ENCODE measurements around the gene SNAPIN. TPM values are rescaled to one million over a fixed set of nuclear protein-coding genes. Genes with fewer than 3 reads are reported as not detected.
"Not testable (repeated sequence)": the region's sequence is repeated elsewhere in the genome, so short reads cannot be mapped to it uniquely, and the experiment has no call there.

The SNAPIN gene
- total RNA-seq, 4 donors from 2014 or later, result 64.0 to 127 (median 90.0) TPM

- Histone ChIP-seq H3K4me1 (peaks cover 70 to 75% of the 10 kb centered on the region in 2 donors), H3K4me3 (peak overlapping the region; percentile 68 to 99 (median 94)), H3K27me3 (no peaks in the 10 kb centered on the region), H3K9me3 (no peaks in the 10 kb centered on the region), H3K27ac (peak overlapping the region; percentile 95 to 100 (median 100)), H3K36me3 (peaks cover 0 to 36% of the 10 kb centered on the region in 2 donors)
- intact Hi-C loops (cut with DNase I; ENCODE audit: low total_unique reads) (loop anchor here (10.0 kb wide), 2 partner anchors 789 to 1801 kb away; partner anchors contain the start of genes C2CD4D and RORC), in situ Hi-C loops (cut with MboI; ENCODE audit: low sequenced_read_pairs in 4 of 4) (no loop called here)
- DNase-seq (no peak), ATAC-seq (no peak)
- TF ChIP-seq CTCF (IDR thresholded peaks at IDR 0.05 in 4 of 5, conservative IDR thresholded peaks at IDR 0.05 in 1 of 5), result no peak
- no peak for TF ChIP-seq POLR2A (IDR thresholded peaks at IDR 0.05)
Measured at GRCh38 chr1:153635872-153636271, 22.6 kb upstream of the SNAPIN start.

DNA sequence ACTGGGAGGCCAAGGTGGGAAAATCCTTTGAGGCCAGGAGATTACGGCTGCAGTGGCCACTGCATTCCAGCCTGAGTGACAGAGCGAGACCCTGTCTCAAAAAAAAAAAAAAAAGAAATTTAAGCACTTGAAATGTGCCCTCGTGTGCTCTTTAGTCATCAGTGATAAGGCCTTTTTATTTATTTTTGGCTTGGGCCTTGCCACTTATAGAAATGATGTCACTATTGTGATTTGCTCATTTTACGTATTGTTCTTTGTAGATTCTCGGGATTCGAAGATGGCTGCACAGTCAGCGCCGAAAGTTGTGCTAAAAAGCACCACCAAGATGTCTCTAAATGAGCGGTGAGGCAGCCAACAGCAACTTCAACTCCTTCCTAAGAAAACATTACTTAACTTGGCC lies 22.2 kb upstream of the SNAPIN start:
- Histone ChIP-seq H3K4me3 (peak overlapping the region in 3 of 4 donors; percentile 68 to 98 (median 90)), H3K36me3 (peaks cover 0 to 41% of the 10 kb centered on the region in 2 donors), H3K9me3 (no peaks in the 10 kb centered on the region), H3K27ac (peak overlapping the region; percentile 95 to 100 (median 100)), H3K4me1 (peaks cover 74 to 75% of the 10 kb centered on the region in 2 donors), H3K27me3 (no peaks in the 10 kb centered on the region)
- in situ Hi-C loops (cut with MboI; ENCODE audit: low sequenced_read_pairs in 4 of 4) (no loop called here), intact Hi-C loops (cut with DNase I; ENCODE audit: low total_unique reads) (loop anchor here (10.0 kb wide), 2 partner anchors 788 to 1802 kb away; partner anchors contain the start of genes C2CD4D and RORC)
- peak in 1 of 2 donors; percentile 18 for DNase-seq
- TF ChIP-seq CTCF (IDR thresholded peaks at IDR 0.05 in 4 of 5, conservative IDR thresholded peaks at IDR 0.05 in 1 of 5), result no peak
- TF ChIP-seq POLR2A (IDR thresholded peaks at IDR 0.05), result no peak
- no peak for ATAC-seq

- DNase-seq (no peak), ATAC-seq (no peak)
- Histone ChIP-seq H3K4me1 (peaks cover 80 to 85% of the 10 kb centered on the region in 2 donors), H3K36me3 (peaks cover 0 to 60% of the 10 kb centered on the region in 2 donors), H3K4me3 (peak overlapping the region in 1 of 4 donors; percentile 42), H3K27me3 (no peaks in the 10 kb centered on the region), H3K9me3 (no peaks in the 10 kb centered on the region), H3K27ac (peak overlapping the region; percentile 95 to 100 (median 100))
- intact Hi-C loops (cut with DNase I; ENCODE audit: low total_unique reads) (loop anchor here (10.0 kb wide), 2 partner anchors 787 to 1803 kb away; partner anchors contain the start of genes C2CD4D and RORC), in situ Hi-C loops (cut with MboI; ENCODE audit: low sequenced_read_pairs in 4 of 4) (no loop called here)
- TF ChIP-seq POLR2A (IDR thresholded peaks at IDR 0.05) (no peak), CTCF (IDR thresholded peaks at IDR 0.05 in 4 of 5, conservative IDR thresholded peaks at IDR 0.05 in 1 of 5) (no peak)
Measured at GRCh38 chr1:153638261-153638660, 20.2 kb upstream of the SNAPIN start.

GRCh38 chr1:153639280-153639679 lies 19.2 kb upstream of the SNAPIN start:
- Histone ChIP-seq H3K36me3 (peaks cover 0 to 68% of the 10 kb centered on the region in 2 donors), H3K27me3 (no peaks in the 10 kb centered on the region), H3K9me3 (no peaks in the 10 kb centered on the region), H3K4me3 (peak overlapping the region in 2 of 4 donors; percentile 4 to 8), H3K4me1 (peaks cover 86 to 92% of the 10 kb centered on the region in 2 donors), H3K27ac (peak overlapping the region; percentile 95 to 100 (median 100))
- peak; percentile 83 to 93 for ATAC-seq
- in situ Hi-C loops (cut with MboI; ENCODE audit: low sequenced_read_pairs in 4 of 4) (no loop called here), intact Hi-C loops (cut with DNase I; ENCODE audit: low total_unique reads) (loop anchor here (10.0 kb wide), 2 partner anchors 786 to 1804 kb away; partner anchors contain the start of genes C2CD4D and RORC)
- TF ChIP-seq CTCF (IDR thresholded peaks at IDR 0.05 in 4 of 5, conservative IDR thresholded peaks at IDR 0.05 in 1 of 5) (no peak), POLR2A (IDR thresholded peaks at IDR 0.05) (peak; percentile 34 to 63)
- DNase-seq, result peak; percentile 61 to 81

GRCh38 chr1:153640213-153640612 lies 18.3 kb upstream of the SNAPIN start:
- in situ Hi-C loops (cut with MboI; ENCODE audit: low sequenced_read_pairs in 4 of 4), result not testable (repeated sequence)
- peaks cover 90 to 98% of the 10 kb centered on the region in 2 donors for H3K4me1 ChIP-seq
- peak overlapping the region; percentile 95 to 100 (median 100) for H3K27ac ChIP-seq

More at GRCh38 chr1:153640213-153640612, 18.3 kb upstream of the SNAPIN start:
- H3K27me3 ChIP-seq; H3K9me3 ChIP-seq; ATAC-seq; H3K4me3 ChIP-seq; intact Hi-C loops (cut with DNase I; ENCODE audit: low total_unique reads); DNase-seq: not testable (repeated sequence)
- H3K36me3 ChIP-seq, result peaks cover 0 to 73% of the 10 kb centered on the region in 2 donors

Data from gastrocnemius medialis (tissue), 4 donors.